Measurements from ENCODE around the gene PPP1R14D. TPM values are rescaled to one million over a fixed set of nuclear protein-coding genes. Genes with fewer than 3 reads are reported as not detected.

PPP1R14D gene
- polyA plus RNA-seq, 1 donor from 2014 or later, result not detected

DNA sequence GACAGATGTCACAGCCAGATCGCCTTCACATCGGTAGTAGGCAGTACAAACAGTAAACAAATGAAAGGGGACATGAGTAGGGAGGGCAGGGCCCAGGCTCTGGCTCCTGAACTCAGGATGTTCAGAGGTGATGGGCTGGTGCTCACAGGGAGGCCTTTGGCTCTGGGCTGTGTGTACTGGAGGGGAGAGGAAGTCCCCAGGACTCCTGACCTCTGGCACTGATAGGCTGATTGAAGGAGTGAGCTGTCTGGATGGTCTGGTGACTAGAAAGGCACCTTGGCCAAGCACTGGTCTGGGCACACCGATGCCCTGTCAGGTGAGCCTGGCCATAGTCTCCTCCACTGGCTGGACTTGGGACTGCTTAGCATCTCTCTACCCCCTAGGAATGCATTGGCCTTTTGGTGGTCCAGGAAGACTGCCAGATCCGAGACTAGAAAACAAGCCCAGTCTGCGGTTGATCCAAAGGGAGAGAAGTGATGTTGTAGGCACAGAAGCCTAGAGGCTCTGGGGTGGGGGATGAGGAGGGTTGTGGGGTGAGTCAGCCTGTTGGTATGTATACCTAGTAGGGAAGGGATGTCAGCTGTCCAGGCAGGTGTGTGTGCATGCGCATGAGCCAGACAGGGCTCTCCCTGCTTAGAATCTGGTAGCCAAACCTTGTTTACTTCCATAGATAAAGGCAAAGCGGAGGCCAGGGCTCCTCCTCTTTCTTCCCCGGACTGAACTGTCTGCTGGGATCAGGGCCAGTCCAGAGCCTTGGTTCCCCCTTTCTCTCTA is 17.2 kb upstream of the PPP1R14D start:
- H3K27ac ChIP-seq (ENCODE audit: low read length), result no peak overlapping the region
- no peaks in the 10 kb centered on the region for H3F3A ChIP-seq (ENCODE audit: insufficient read depth, low read length, poor library complexity, severe bottlenecking)
- TF ChIP-seq, protein P1, sequence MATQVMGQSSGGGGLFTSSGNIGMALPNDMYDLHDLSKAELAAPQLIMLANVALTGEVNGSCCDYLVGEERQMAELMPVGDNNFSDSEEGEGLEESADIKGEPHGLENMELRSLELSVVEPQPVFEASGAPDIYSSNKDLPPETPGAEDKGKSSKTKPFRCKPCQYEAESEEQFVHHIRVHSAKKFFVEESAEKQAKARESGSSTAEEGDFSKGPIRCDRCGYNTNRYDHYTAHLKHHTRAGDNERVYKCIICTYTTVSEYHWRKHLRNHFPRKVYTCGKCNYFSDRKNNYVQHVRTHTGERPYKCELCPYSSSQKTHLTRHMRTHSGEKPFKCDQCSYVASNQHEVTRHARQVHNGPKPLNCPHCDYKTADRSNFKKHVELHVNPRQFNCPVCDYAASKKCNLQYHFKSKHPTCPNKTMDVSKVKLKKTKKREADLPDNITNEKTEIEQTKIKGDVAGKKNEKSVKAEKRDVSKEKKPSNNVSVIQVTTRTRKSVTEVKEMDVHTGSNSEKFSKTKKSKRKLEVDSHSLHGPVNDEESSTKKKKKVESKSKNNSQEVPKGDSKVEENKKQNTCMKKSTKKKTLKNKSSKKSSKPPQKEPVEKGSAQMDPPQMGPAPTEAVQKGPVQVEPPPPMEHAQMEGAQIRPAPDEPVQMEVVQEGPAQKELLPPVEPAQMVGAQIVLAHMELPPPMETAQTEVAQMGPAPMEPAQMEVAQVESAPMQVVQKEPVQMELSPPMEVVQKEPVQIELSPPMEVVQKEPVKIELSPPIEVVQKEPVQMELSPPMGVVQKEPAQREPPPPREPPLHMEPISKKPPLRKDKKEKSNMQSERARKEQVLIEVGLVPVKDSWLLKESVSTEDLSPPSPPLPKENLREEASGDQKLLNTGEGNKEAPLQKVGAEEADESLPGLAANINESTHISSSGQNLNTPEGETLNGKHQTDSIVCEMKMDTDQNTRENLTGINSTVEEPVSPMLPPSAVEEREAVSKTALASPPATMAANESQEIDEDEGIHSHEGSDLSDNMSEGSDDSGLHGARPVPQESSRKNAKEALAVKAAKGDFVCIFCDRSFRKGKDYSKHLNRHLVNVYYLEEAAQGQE (IDR thresholded peaks at IDR 0.05; ENCODE audit: borderline replicate concordance), result no peak
- TF ChIP-seq RAD21 (conservative IDR thresholded peaks at IDR 0.05) (no peak), TAF1 (IDR thresholded peaks at IDR 0.05; ENCODE audit: low read depth) (no peak), SMC3 (conservative IDR thresholded peaks at IDR 0.05; ENCODE audit: poor library complexity) (no peak), MXI1 (conservative IDR thresholded peaks at IDR 0.05; ENCODE audit: poor library complexity, severe bottlenecking) (no peak), EZH2 (IDR thresholded peaks at IDR 0.05; ENCODE audit: borderline replicate concordance, insufficient read depth, low read length, poor library complexity, severe bottlenecking) (no peak), POLR2AphosphoS5 (IDR thresholded peaks at IDR 0.05) (no peak), EP300 (conservative IDR thresholded peaks at IDR 0.05; ENCODE audit: poor library complexity, severe bottlenecking) (no peak)
- TF ChIP-seq, protein P2, sequence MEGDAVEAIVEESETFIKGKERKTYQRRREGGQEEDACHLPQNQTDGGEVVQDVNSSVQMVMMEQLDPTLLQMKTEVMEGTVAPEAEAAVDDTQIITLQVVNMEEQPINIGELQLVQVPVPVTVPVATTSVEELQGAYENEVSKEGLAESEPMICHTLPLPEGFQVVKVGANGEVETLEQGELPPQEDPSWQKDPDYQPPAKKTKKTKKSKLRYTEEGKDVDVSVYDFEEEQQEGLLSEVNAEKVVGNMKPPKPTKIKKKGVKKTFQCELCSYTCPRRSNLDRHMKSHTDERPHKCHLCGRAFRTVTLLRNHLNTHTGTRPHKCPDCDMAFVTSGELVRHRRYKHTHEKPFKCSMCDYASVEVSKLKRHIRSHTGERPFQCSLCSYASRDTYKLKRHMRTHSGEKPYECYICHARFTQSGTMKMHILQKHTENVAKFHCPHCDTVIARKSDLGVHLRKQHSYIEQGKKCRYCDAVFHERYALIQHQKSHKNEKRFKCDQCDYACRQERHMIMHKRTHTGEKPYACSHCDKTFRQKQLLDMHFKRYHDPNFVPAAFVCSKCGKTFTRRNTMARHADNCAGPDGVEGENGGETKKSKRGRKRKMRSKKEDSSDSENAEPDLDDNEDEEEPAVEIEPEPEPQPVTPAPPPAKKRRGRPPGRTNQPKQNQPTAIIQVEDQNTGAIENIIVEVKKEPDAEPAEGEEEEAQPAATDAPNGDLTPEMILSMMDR (IDR thresholded peaks at IDR 0.05; ENCODE audit: poor library complexity, severe bottlenecking), result no peak
- H4K20me1 ChIP-seq (ENCODE audit: insufficient read depth), result no peaks in the 10 kb centered on the region
- no peak overlapping the region for H3K4me2 ChIP-seq (ENCODE audit: low read length)
- H3K27me3 ChIP-seq (ENCODE audit: insufficient read depth, low read depth, low read length), result peaks cover 60% of the 10 kb centered on the region
- H3K79me2 ChIP-seq (replicated peaks; ENCODE audit: insufficient read depth, low read length), result no peaks in the 10 kb centered on the region
- H3K9me2 ChIP-seq (ENCODE audit: insufficient read depth, low read length), result no peaks in the 10 kb centered on the region
- H3K9ac ChIP-seq (ENCODE audit: low read length), result no peak overlapping the region
- H2AFZ ChIP-seq (ENCODE audit: low read depth, low read length), result no peak overlapping the region
- H3K9me3 ChIP-seq (ENCODE audit: low read length), result no peaks in the 10 kb centered on the region
- H3K36me3 ChIP-seq (ENCODE audit: insufficient read depth, low read length), result no peaks in the 10 kb centered on the region
- no peak overlapping the region for H3K4me3 ChIP-seq (ENCODE audit: low read length)

DNA sequence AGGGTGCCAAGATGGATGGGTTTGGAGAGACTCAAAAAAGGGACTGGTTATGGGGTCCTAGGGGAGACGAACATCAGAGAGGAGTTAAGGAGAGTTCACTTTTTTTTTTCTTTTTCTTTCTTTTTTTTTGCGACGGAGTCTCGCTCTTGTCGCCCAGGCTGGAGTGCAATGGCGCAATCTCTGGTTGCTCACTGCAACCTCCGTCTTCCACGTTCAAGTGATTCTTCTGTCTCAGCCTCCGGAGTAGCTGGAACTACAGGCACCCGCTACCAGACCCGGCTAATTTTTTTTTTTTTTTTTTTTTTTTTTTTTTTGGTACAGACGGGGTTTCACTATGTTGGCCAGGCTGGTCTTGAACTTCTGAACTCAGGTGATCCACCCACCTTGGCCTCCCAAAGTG is 16.5 kb upstream of the PPP1R14D start:
- Histone ChIP-seq H3K4me2 (ENCODE audit: low read length) (no peak overlapping the region), H3K79me2 (replicated peaks; ENCODE audit: insufficient read depth, low read length) (no peaks in the 10 kb centered on the region), H3K9me2 (ENCODE audit: insufficient read depth, low read length) (no peaks in the 10 kb centered on the region), H3K4me3 (ENCODE audit: low read length) (peak overlapping the region; percentile 62), H2AFZ (ENCODE audit: low read depth, low read length) (no peak overlapping the region), H3K27ac (ENCODE audit: low read length) (no peak overlapping the region), H3K9me3 (ENCODE audit: low read length) (no peaks in the 10 kb centered on the region), H4K20me1 (ENCODE audit: insufficient read depth) (no peaks in the 10 kb centered on the region), H3F3A (ENCODE audit: insufficient read depth, low read length, poor library complexity, severe bottlenecking) (no peaks in the 10 kb centered on the region), H3K9ac (ENCODE audit: low read length) (no peak overlapping the region), H3K36me3 (ENCODE audit: insufficient read depth, low read length) (no peaks in the 10 kb centered on the region), H3K27me3 (ENCODE audit: insufficient read depth, low read depth, low read length) (peaks cover 60% of the 10 kb centered on the region)
- no peak for TF ChIP-seq TAF1 (IDR thresholded peaks at IDR 0.05; ENCODE audit: low read depth)
- TF ChIP-seq SMC3 (conservative IDR thresholded peaks at IDR 0.05; ENCODE audit: poor library complexity), result no peak
- TF ChIP-seq, protein P2 (IDR thresholded peaks at IDR 0.05; ENCODE audit: poor library complexity, severe bottlenecking), result no peak

Data from neural cell (in vitro differentiated cells).